GM12878 (cell line): ENCODE results near the gene CEACAM4. TPM values are rescaled to one million over a fixed set of nuclear protein-coding genes. Genes with fewer than 3 reads are reported as not detected.

Source experiments
- ATAC-seq: fragments of 200-7000 bp; cut with Tn5 transposase; 3 replicates; pipeline ENCODE4 v1.9.1; 2020; ENCODE audit warnings: mild to moderate bottlenecking, moderate library complexity
- BruUV-seq: library from RNA; stranded (reverse); fragments of 400-500 nt; replicated peaks from 2 replicates; lab custom pipeline; 2021; lab: Mats Ljungman, UMichigan
- CTCF ChIA-PET: fragments of 300-600 bp; sonication (Branson Sonifier 250); formaldehyde crosslinking; extraction: SDS; loops from one replicate; lab custom pipeline; 2021; ENCODE audit warnings: inconsistent platforms; lab: Yijun Ruan, JAX
- POLR2A ChIA-PET: fragments of 350-600 bp; formaldehyde crosslinking; extraction: SDS; loops from one replicate; lab custom pipeline; 2021; ENCODE audit warnings: inconsistent platforms; lab: Charles Lee
- RAD21 ChIA-PET: fragments of 300-600 bp; sonication (Branson Sonifier 250); formaldehyde crosslinking; loops from one replicate; lab custom pipeline; 2023; ENCODE audit warnings: antibody characterized with exemption; ENCODE audit not compliant: unreplicated experiment; lab: Charles Lee
- SMC1A ChIA-PET: fragments of 300-600 bp; sonication (Branson Sonifier 250); formaldehyde crosslinking; loops from one replicate; lab custom pipeline; 2023; ENCODE audit not compliant: unreplicated experiment, uncharacterized antibody; lab: Charles Lee
- DNase-seq: peaks from one replicate; pipeline ENCODE4 v3.0.0-alpha.2; 2011; ENCODE audit warnings: low read depth, low spot score
- FAIRE-seq: peaks from 3 replicates; lab custom pipeline; 2011; peaks lifted over from hg19 to GRCh38; lab: Jason Lieb, UNC
- H2AFZ ChIP-seq: 2 replicates; pipeline ENCODE4 v1.6.0; 2011; ENCODE audit warnings: low read depth, low read length, control low read depth; ENCODE audit not compliant: control insufficient read depth
- H3K27ac ChIP-seq: 2 replicates; pipeline ENCODE4 v1.5.1; 2011; ENCODE audit warnings: control low read depth; ENCODE audit not compliant: control insufficient read depth, insufficient read depth
- H3K27me3 ChIP-seq, 2 experiments: replicated peaks in 1 of 2; 2 replicates each; pipeline versions ENCODE4 v1.6.0 to v1.6.1; 2011; ENCODE audit warnings: low read length in 1 of 2; ENCODE audit not compliant: control insufficient read depth in 2 of 2, insufficient read depth in 2 of 2
- H3K36me3 ChIP-seq, 2 experiments: 2 replicates each; pipeline ENCODE4 v1.5.1; 2011; ENCODE audit warnings: low read length in 1 of 2; ENCODE audit not compliant: control insufficient read depth in 2 of 2, insufficient read depth in 2 of 2
- H3K4me1 ChIP-seq: 2 replicates; pipeline ENCODE4 v1.6.1; 2011; ENCODE audit warnings: mild to moderate bottlenecking, low read length, moderate library complexity, mixed read lengths; ENCODE audit not compliant: control insufficient read depth, insufficient read depth
- H3K4me2 ChIP-seq: 2 replicates; pipeline ENCODE4 v1.6.0; 2011; ENCODE audit warnings: control low read depth; ENCODE audit not compliant: control insufficient read depth, insufficient read depth
- H3K4me3 ChIP-seq: fragments of 200-600 bp; sonication (generic); 2 replicates; pipeline ENCODE4 v1.5.1; 2016
- H3K79me2 ChIP-seq: 2 replicates; pipeline ENCODE4 v1.6.0; 2011; ENCODE audit warnings: low read length; ENCODE audit not compliant: control insufficient read depth, insufficient read depth
- H3K9ac ChIP-seq: 2 replicates; pipeline ENCODE4 v1.8.0; 2011; ENCODE audit warnings: low read length, control low read depth, mixed read lengths; ENCODE audit not compliant: control insufficient read depth, insufficient read depth
- H3K9me3 ChIP-seq: replicated peaks from 3 replicates; pipeline ENCODE4 v1.5.1; 2011; ENCODE audit warnings: mild to moderate bottlenecking, low read length; ENCODE audit not compliant: control insufficient read depth, insufficient read depth
- H4K20me1 ChIP-seq: 2 replicates; pipeline ENCODE4 v1.6.0; 2011; ENCODE audit not compliant: control insufficient read depth, insufficient read depth
- BACH1 ChIP-seq: fragments of 450-650 bp; IDR thresholded peaks from 2 replicates; pipeline ENCODE4 v1.6.1; 2017; ENCODE audit warnings: mild to moderate bottlenecking, borderline replicate concordance
- CBFB ChIP-seq: IDR thresholded peaks from 2 replicates; pipeline ENCODE4 v1.6.1; 2016; ENCODE audit warnings: antibody characterized with exemption, low read depth
- CHD4 ChIP-seq: fragments of 200-600 bp; sonication (generic); IDR thresholded peaks from 2 replicates; pipeline ENCODE4 v1.6.1; 2016; ENCODE audit warnings: mild to moderate bottlenecking
- E4F1 ChIP-seq: fragments of 450-650 bp; IDR thresholded peaks from 2 replicates; pipeline ENCODE4 v1.6.1; 2018; ENCODE audit warnings: borderline replicate concordance, mild to moderate bottlenecking; ENCODE audit not compliant: partially characterized antibody
- EZH2 ChIP-seq: IDR thresholded peaks from 2 replicates; pipeline ENCODE4 v1.6.1; 2012; ENCODE audit warnings: low read depth, mild to moderate bottlenecking, control low read depth, inconsistent platforms, low read length, borderline replicate concordance; ENCODE audit not compliant: control insufficient read depth
- HDAC2 ChIP-seq: fragments of 200-600 bp; sonication (generic); IDR thresholded peaks from 2 replicates; pipeline ENCODE4 v1.6.1; 2017
- HDAC6 ChIP-seq: fragments of 200-600 bp; sonication (generic); IDR thresholded peaks from one replicate; pipeline ENCODE4 v1.8.0; 2017; ENCODE audit warnings: antibody characterized with exemption; ENCODE audit not compliant: unreplicated experiment
- MYB ChIP-seq: fragments of 150-350 bp; IDR thresholded peaks from 2 replicates; pipeline ENCODE4 v1.6.1; 2014; ENCODE audit warnings: mild to moderate bottlenecking, low read depth, low read length, borderline replicate concordance
- NRF1 ChIP-seq: conservative IDR thresholded peaks from 2 replicates; pipeline ENCODE4 v1.6.1; 2011; ENCODE audit warnings: mild to moderate bottlenecking, low read depth, low read length, improper control_type of control experiment
- PML ChIP-seq: IDR thresholded peaks from 2 replicates; pipeline ENCODE4 v1.6.1; 2012; ENCODE audit warnings: low read length, inconsistent platforms
- POLR2AphosphoS5 ChIP-seq: IDR thresholded peaks from 2 replicates; pipeline ENCODE4 v1.6.1; 2011; ENCODE audit warnings: mild to moderate bottlenecking, low read length, inconsistent platforms
- RELA ChIP-seq: fragments of 450-650 bp; IDR thresholded peaks from 2 replicates; pipeline ENCODE4 v1.8.0; 2014; ENCODE audit warnings: borderline replicate concordance; ENCODE audit not compliant: partially characterized antibody
- STAT3 ChIP-seq: IDR thresholded peaks from 2 replicates; pipeline ENCODE4 v1.6.1; 2011; ENCODE audit warnings: low read depth, low read length, improper control_type of control experiment
- TCF3 ChIP-seq: IDR thresholded peaks from 2 replicates; pipeline ENCODE4 v1.6.1; 2012; ENCODE audit warnings: low read depth, mild to moderate bottlenecking, low read length, borderline replicate concordance; ENCODE audit not compliant: insufficient read depth
- YBX1 ChIP-seq: fragments of 450-650 bp; IDR thresholded peaks from 2 replicates; pipeline ENCODE4 v1.6.1; 2016; ENCODE audit warnings: antibody characterized with exemption
- ZNF622 ChIP-seq: fragments of 450-650 bp; IDR thresholded peaks from 2 replicates; pipeline ENCODE4 v1.6.1; 2017; ENCODE audit warnings: mild to moderate bottlenecking, inconsistent platforms
- WGBS: methylation state at CpG from one replicate; pipeline ENCODE4 v1.1.6; 2016; ENCODE audit warnings: low lambda C conversion rate; ENCODE audit not compliant: insufficient replicate concordance, insufficient coverage; ENCODE audit errors: missing lambda C conversion rate; 5-methylcytosine and 5-hydroxymethylcytosine counted together
- in situ Hi-C: fragments of 300-500 bp; cut with MboI; formaldehyde crosslinking; loops from 9 replicates; pipeline ENCODE4 v1.14.3; 2018; ENCODE audit warnings: mixed read lengths
- intact Hi-C: fragments of 100-400 bp; cut with micrococcal nuclease; formaldehyde crosslinking; loops from one replicate; pipeline ENCODE4 v1.14.2; 2022; ENCODE audit not compliant: unreplicated experiment
- polyA plus RNA-seq, 11 experiments: library from polyadenylated mRNA; depleted of rRNA in 4 of 11; unstranded in 6 of 11; stranded (reverse) in 5 of 11; fragments of >200 nt; fragmentation: Nextera tagmentation in 4 of 11; fragmentation: Illumina TruSeq in 1 of 11; extraction: Ambion mirVana in 4 of 11; extraction: Trizol in 1 of 11; gene quantifications; 1 replicate in 1 of 11; 2 replicates in 10 of 11; pipeline versions ENCODE4 v1.2.1 to v1.2.3, GENCODE V29; 2011 to 2016; ENCODE audit warnings: inconsistent platforms in 2 of 11, missing spikeins in 2 of 11, low read depth in 1 of 11
- total RNA-seq, 4 experiments: library from RNA; depleted of rRNA in 3 of 4; stranded (reverse); fragments of >200 nt in 3 of 4; fragmentation: Illumina TruSeq in 1 of 4; extraction: Trizol in 1 of 4; gene quantifications; 2 replicates each; pipeline versions ENCODE4 v1.2.1 to v1.2.3, GENCODE V29; 2013 to 2021
- TF ChIP-seq, protein P1 (sequence below): fragments of 450-650 bp; IDR thresholded peaks from 2 replicates; pipeline ENCODE4 v1.6.1; 2017; ENCODE audit warnings: mild to moderate bottlenecking, moderate library complexity
- TF ChIP-seq, protein P2 (sequence below): fragments of 450-650 bp; IDR thresholded peaks from 2 replicates; pipeline ENCODE4 v1.6.1; 2017; ENCODE audit warnings: mild to moderate bottlenecking, low read depth, inconsistent platforms; ENCODE audit not compliant: poor library complexity, severe bottlenecking

The CEACAM4 gene
- total and polyA plus RNA-seq, 10 of the 15 experiments (the other 5 are each of a cell fraction or from before 2014, with no cell fraction given): not detected

DNA sequence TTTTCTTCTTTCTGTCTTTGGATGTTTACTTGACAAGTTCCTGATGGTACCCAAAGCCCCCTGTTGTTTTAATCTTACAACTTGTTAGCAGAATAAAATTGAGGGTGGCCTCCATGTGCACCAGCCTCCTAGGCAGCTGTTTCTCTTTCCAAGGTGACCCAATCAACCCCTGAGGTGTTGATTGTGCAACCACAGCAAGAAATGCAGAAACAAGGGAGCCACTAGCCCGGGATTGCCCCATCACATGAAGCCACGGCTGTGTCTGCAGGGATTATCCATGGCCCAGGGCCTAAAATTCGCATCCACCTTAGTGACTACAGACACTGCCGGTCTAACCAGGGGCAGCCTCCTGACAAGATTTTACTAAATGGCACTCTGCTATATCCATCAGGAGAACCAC lies 14.4 kb downstream of the CEACAM4 start:
- no peak for ATAC-seq
- ChIA-PET RAD21 (no interaction called here), SMC1A (no interaction called here), CTCF (no interaction called here), POLR2A (no interaction called here)
- Histone ChIP-seq H3K79me2 (no peaks in the 10 kb centered on the region), H3K4me3 (no peak overlapping the region), H4K20me1 (no peaks in the 10 kb centered on the region), H3K4me1 (no peaks in the 10 kb centered on the region; the same call in 1 of the 2 replicates), H3K4me2 (no peak overlapping the region), H3K9ac (no peak overlapping the region), H2AFZ (no peak overlapping the region), H3K27me3 (no peaks in the 10 kb centered on the region; a peak in 1 of 4 replicates), H3K36me3 (no peaks in the 10 kb centered on the region), H3K27ac (no peak overlapping the region), H3K9me3 (no peaks in the 10 kb centered on the region)
- in situ Hi-C loops (no loop called here), intact Hi-C loops (no loop called here)
- WGBS: 13% methylated on average over 4 of the region's 4 CpGs
- no peak for FAIRE-seq
- BruUV-seq: no TSS peak
- TF ChIP-seq MYB: no peak
- no peak for TF ChIP-seq RELA
- no peak for TF ChIP-seq ZNF622
- TF ChIP-seq POLR2AphosphoS5: no peak
- no peak for TF ChIP-seq CHD4
- TF ChIP-seq, protein P1, sequence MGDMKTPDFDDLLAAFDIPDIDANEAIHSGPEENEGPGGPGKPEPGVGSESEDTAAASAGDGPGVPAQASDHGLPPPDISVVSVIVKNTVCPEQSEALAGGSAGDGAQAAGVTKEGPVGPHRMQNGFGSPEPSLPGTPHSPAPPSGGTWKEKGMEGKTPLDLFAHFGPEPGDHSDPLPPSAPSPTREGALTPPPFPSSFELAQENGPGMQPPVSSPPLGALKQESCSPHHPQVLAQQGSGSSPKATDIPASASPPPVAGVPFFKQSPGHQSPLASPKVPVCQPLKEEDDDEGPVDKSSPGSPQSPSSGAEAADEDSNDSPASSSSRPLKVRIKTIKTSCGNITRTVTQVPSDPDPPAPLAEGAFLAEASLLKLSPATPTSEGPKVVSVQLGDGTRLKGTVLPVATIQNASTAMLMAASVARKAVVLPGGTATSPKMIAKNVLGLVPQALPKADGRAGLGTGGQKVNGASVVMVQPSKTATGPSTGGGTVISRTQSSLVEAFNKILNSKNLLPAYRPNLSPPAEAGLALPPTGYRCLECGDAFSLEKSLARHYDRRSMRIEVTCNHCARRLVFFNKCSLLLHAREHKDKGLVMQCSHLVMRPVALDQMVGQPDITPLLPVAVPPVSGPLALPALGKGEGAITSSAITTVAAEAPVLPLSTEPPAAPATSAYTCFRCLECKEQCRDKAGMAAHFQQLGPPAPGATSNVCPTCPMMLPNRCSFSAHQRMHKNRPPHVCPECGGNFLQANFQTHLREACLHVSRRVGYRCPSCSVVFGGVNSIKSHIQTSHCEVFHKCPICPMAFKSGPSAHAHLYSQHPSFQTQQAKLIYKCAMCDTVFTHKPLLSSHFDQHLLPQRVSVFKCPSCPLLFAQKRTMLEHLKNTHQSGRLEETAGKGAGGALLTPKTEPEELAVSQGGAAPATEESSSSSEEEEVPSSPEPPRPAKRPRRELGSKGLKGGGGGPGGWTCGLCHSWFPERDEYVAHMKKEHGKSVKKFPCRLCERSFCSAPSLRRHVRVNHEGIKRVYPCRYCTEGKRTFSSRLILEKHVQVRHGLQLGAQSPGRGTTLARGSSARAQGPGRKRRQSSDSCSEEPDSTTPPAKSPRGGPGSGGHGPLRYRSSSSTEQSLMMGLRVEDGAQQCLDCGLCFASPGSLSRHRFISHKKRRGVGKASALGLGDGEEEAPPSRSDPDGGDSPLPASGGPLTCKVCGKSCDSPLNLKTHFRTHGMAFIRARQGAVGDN: no peak
- TF ChIP-seq, protein P2, sequence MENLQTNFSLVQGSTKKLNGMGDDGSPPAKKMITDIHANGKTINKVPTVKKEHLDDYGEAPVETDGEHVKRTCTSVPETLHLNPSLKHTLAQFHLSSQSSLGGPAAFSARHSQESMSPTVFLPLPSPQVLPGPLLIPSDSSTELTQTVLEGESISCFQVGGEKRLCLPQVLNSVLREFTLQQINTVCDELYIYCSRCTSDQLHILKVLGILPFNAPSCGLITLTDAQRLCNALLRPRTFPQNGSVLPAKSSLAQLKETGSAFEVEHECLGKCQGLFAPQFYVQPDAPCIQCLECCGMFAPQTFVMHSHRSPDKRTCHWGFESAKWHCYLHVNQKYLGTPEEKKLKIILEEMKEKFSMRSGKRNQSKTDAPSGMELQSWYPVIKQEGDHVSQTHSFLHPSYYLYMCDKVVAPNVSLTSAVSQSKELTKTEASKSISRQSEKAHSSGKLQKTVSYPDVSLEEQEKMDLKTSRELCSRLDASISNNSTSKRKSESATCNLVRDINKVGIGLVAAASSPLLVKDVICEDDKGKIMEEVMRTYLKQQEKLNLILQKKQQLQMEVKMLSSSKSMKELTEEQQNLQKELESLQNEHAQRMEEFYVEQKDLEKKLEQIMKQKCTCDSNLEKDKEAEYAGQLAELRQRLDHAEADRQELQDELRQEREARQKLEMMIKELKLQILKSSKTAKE: no peak
- no peak for TF ChIP-seq PML
- no peak for TF ChIP-seq HDAC6
- no peak for TF ChIP-seq BACH1
- TF ChIP-seq CBFB: no peak
- TF ChIP-seq YBX1: no peak
- TF ChIP-seq EZH2: no peak
- no peak for TF ChIP-seq STAT3
- no peak for TF ChIP-seq HDAC2
- TF ChIP-seq NRF1: no peak
- no peak for TF ChIP-seq E4F1
- no peak for TF ChIP-seq TCF3
- no peak for DNase-seq
